H1 (cell line): Measurements from ENCODE around the gene ME3. TPM values are rescaled to one million over a fixed set of nuclear protein-coding genes. Genes with fewer than 3 reads are reported as not detected.

Source experiments
- CEBPB ChIP-seq: IDR thresholded peaks from 2 replicates; pipeline ENCODE4 v1.6.1; 2012; ENCODE audit warnings: low read depth, low read length
- CHD7 ChIP-seq: fragments of 300-600 bp; sonication (generic); IDR thresholded peaks from 2 replicates; pipeline ENCODE4 v1.7.1; 2012; ENCODE audit warnings: low read length, moderate library complexity, mild to moderate bottlenecking, inconsistent platforms; ENCODE audit not compliant: insufficient replicate concordance
- CTBP2 ChIP-seq: IDR thresholded peaks from 2 replicates; pipeline ENCODE4 v1.7.0; 2011; ENCODE audit warnings: borderline replicate concordance, mild to moderate bottlenecking, moderate library complexity, mixed read lengths, low read length; ENCODE audit not compliant: insufficient read depth, insufficient read length
- EP300 ChIP-seq, 2 experiments: IDR thresholded peaks; 1 replicate in 1 of 2; 2 replicates in 1 of 2; pipeline ENCODE4 v1.6.1; 2011 to 2012; ENCODE audit warnings: low read depth in 2 of 2, low read length in 2 of 2, mild to moderate bottlenecking in 2 of 2, borderline replicate concordance in 1 of 2, inconsistent platforms in 1 of 2, moderate library complexity in 1 of 2
- KDM5A ChIP-seq: fragments of 200-600 bp; IDR thresholded peaks from 2 replicates; pipeline ENCODE4 v1.7.1; 2012; ENCODE audit warnings: mild to moderate bottlenecking, low read length, inconsistent platforms, mixed read lengths
- MAX ChIP-seq: IDR thresholded peaks from 2 replicates; pipeline ENCODE4 v1.6.1; 2012; ENCODE audit warnings: inconsistent platforms
- RBBP5 ChIP-seq: IDR thresholded peaks from 2 replicates; pipeline ENCODE4 v1.7.1; 2012; ENCODE audit warnings: low read depth, mild to moderate bottlenecking, inconsistent platforms, low read length, moderate library complexity, borderline replicate concordance
- SUZ12 ChIP-seq: fragments of 200-600 bp; sonication (generic); IDR thresholded peaks from 2 replicates; pipeline ENCODE4 v1.6.1; 2012; ENCODE audit warnings: mild to moderate bottlenecking, inconsistent platforms, low read length, moderate library complexity, mixed read lengths
- YY1 ChIP-seq: IDR thresholded peaks from 2 replicates; pipeline ENCODE4 v1.6.1; 2011; ENCODE audit warnings: low read depth, mild to moderate bottlenecking, low read length
- polyA plus RNA-seq, 7 experiments: library from polyadenylated mRNA; depleted of rRNA in 3 of 7; stranded (reverse) in 5 of 7; unstranded in 2 of 7; fragments of >200 nt in 5 of 7; fragments of 200-250 nt in 2 of 7; gene quantifications; 1 replicate in 5 of 7; 2 replicates in 1 of 7; 4 replicates in 1 of 7; pipeline versions ENCODE4 v1.2.1 to v1.2.3, GENCODE V29; 2011 to 2013; ENCODE audit warnings: missing spikeins in 2 of 7, mixed read lengths in 2 of 7
- total RNA-seq: library from RNA; stranded (reverse); fragmentation: NEBNext Ultra II Directional; extraction: Animal tissue kit (Norgen Biotek cat#: 25700); gene quantifications from 2 replicates; pipeline ENCODE4 v1.2.1, GENCODE V29; 2021
- TF ChIP-seq, protein P1 (sequence below): IDR thresholded peaks from 2 replicates; pipeline ENCODE4 v1.6.1; 2011; ENCODE audit warnings: low read length, improper control_type of control experiment

ME3 gene
- total and polyA plus RNA-seq, 2 of the 8 experiments (the other 6 are each of a cell fraction or from before 2014, with no cell fraction given): 1.5 to 2.8 TPM

DNA sequence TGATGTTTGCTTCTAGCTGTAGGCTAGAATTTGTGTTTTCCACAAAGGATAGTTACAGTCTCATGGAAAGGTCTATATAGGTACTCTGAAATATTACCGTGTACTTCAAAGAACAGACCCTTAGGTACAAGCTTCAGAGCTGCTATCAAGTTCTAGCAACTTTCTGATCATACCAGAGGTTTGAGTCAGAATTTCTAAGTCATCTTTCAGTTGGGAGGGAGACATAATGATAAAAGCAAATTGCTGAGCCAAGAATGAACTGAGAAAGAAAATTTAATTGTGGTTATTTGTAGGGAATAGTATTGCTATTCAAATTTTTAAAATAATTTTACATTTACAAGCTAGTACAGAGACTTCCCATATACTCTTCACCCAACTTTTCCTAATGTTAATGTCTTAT lies 19.9 kb upstream of the ME3 start (continued):
- no peak for TF ChIP-seq CHD7
- TF ChIP-seq CEBPB: no peak
- no peak for TF ChIP-seq YY1
- no peak for TF ChIP-seq RBBP5
- TF ChIP-seq KDM5A: no peak
- no peak for TF ChIP-seq CTBP2
- no peak for TF ChIP-seq MAX
- TF ChIP-seq, protein P1, sequence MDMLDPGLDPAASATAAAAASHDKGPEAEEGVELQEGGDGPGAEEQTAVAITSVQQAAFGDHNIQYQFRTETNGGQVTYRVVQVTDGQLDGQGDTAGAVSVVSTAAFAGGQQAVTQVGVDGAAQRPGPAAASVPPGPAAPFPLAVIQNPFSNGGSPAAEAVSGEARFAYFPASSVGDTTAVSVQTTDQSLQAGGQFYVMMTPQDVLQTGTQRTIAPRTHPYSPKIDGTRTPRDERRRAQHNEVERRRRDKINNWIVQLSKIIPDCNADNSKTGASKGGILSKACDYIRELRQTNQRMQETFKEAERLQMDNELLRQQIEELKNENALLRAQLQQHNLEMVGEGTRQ: no peak
- TF ChIP-seq EP300 (IDR thresholded peaks at IDR 0.05; ENCODE audit: borderline replicate concordance in 1 of 2, low read depth in 2 of 2, low read length in 2 of 2): no peak
- no peak for TF ChIP-seq SUZ12
